ENCODE results near the gene GRIP2.

GRCh38 chr3:14474363-14475081 lies 65.6 kb downstream of the GRIP2 start:
- TF ChIP-seq SUZ12 (IDR thresholded peaks at IDR 0.05) (no peak), PKNOX1 (IDR thresholded peaks at IDR 0.05) (no peak), FOXA1 (IDR thresholded peaks at IDR 0.05) (no peak), FOXM1 (IDR thresholded peaks at IDR 0.05; ENCODE audit: borderline replicate concordance) (no peak), TARDBP (IDR thresholded peaks at IDR 0.05) (no peak), NFRKB (IDR thresholded peaks at IDR 0.05) (no peak), ZNF384 (IDR thresholded peaks at IDR 0.05) (no peak), FOXK2 (IDR thresholded peaks at IDR 0.05) (no peak), LEF1 (IDR thresholded peaks at IDR 0.05; ENCODE audit: borderline replicate concordance) (no peak), BHLHE40 (IDR thresholded peaks at IDR 0.05; ENCODE audit: borderline replicate concordance) (no peak), ARNT (IDR thresholded peaks at IDR 0.05) (no peak), HDGF (IDR thresholded peaks at IDR 0.05; ENCODE audit: borderline replicate concordance) (no peak), SP1 (IDR thresholded peaks at IDR 0.05) (no peak)
